ENCODE data around the gene LARGE1. TPM values are rescaled to one million over a fixed set of nuclear protein-coding genes. Genes with fewer than 3 reads are reported as not detected.

The LARGE1 gene
- total and polyA plus RNA-seq, 2 of the 13 experiments (the other 11 are each of a cell fraction or from before 2014, with no cell fraction given), result 8.4 to 11.0 TPM

- TF ChIP-seq FOXC1 (CRISPR knock-in tag; IDR thresholded peaks at IDR 0.05; ENCODE audit: borderline replicate concordance) (no peak), MEF2D (CRISPR knock-in tag; IDR thresholded peaks at IDR 0.05) (no peak), ZNF274 (CRISPR knock-in tag; IDR thresholded peaks at IDR 0.05) (no peak), ZNF660 (CRISPR knock-in tag; IDR thresholded peaks at IDR 0.05; ENCODE audit: borderline replicate concordance, low read depth) (no peak), GLI4 (CRISPR knock-in tag; IDR thresholded peaks at IDR 0.05; ENCODE audit: borderline replicate concordance) (no peak), SOX13 (IDR thresholded peaks at IDR 0.05) (no peak), SOX13 (CRISPR knock-in tag; conservative IDR thresholded peaks at IDR 0.05 in 1 of 2, IDR thresholded peaks at IDR 0.05 in 1 of 2) (no peak)
Measured at GRCh38 chr22:33476716-33477115, 443.6 kb downstream of the LARGE1 start (continued).

GRCh38 chr22:33476206-33476605 is 444.1 kb downstream of the LARGE1 start:
- FAIRE-seq, result no peak
- intact Hi-C loops (cut with micrococcal nuclease; ENCODE audit: unreplicated experiment) (loop anchor here (5.0 kb wide), 1 partner anchor 174 kb away; no protein-coding TSS in a partner anchor), in situ Hi-C loops (cut with HindIII; ENCODE audit: extremely low pct_ligation_motif_present, low pct_unique_long_range_greater_than_20kb) (no loop called here)
- peak overlapping the region; percentile 53 for H3K4me2 ChIP-seq (ENCODE audit: low read depth, low read length)
- H3K27ac ChIP-seq (ENCODE audit: extremely low read length, insufficient read depth, low read length), result no peak overlapping the region
- H3K79me2 ChIP-seq (ENCODE audit: insufficient read depth, low read length), result no peaks in the 10 kb centered on the region
- TF ChIP-seq GZF1 (CRISPR knock-in tag; IDR thresholded peaks at IDR 0.05), result no peak
- 0 out of 2 replicates have a peak, but pooled peaks have one; percentile 5 for TF ChIP-seq SAP130 (CRISPR knock-in tag; IDR thresholded peaks at IDR 0.05; ENCODE audit: low read depth)
- peak; percentile 42; the same call in 1 of the 2 replicates for TF ChIP-seq TCF7 (IDR thresholded peaks at IDR 0.05; ENCODE audit: low read depth)
- TF ChIP-seq ZNF660 (CRISPR knock-in tag; IDR thresholded peaks at IDR 0.05; ENCODE audit: borderline replicate concordance, low read depth), result no peak
- TF ChIP-seq XBP1 (CRISPR knock-in tag; IDR thresholded peaks at IDR 0.05), result no peak
- no peak for TF ChIP-seq PRDM15 (CRISPR knock-in tag; IDR thresholded peaks at IDR 0.05)
- no peak for TF ChIP-seq SOX13 (IDR thresholded peaks at IDR 0.05)
- TF ChIP-seq SOX13 (CRISPR knock-in tag; conservative IDR thresholded peaks at IDR 0.05 in 1 of 2, IDR thresholded peaks at IDR 0.05 in 1 of 2), result peak in 1 of 2 experiments; percentile 66; a peak in 2 of 4 replicates
- TF ChIP-seq SP5 (CRISPR knock-in tag; IDR thresholded peaks at IDR 0.05; ENCODE audit: borderline replicate concordance, low read depth), result peak; percentile 62; the same call in 1 of the 2 replicates
- TF ChIP-seq ZFP37 (CRISPR knock-in tag; IDR thresholded peaks at IDR 0.05; ENCODE audit: borderline replicate concordance), result no peak
- 0 out of 2 replicates have a peak, but pooled peaks have one; percentile 49 for TF ChIP-seq SOX5 (CRISPR knock-in tag; IDR thresholded peaks at IDR 0.05; ENCODE audit: borderline replicate concordance)
- no peak for TF ChIP-seq ZNF44 (CRISPR knock-in tag; IDR thresholded peaks at IDR 0.05)
- 43% methylated on average over 4 of the region's 4 CpGs for WGBS (ENCODE audit: low lambda C conversion rate)
- no peak overlapping the region for H2AFZ ChIP-seq (ENCODE audit: low read length)
- no peaks in the 10 kb centered on the region for H4K20me1 ChIP-seq (ENCODE audit: insufficient read depth, low read length)
- no peaks in the 10 kb centered on the region for H3K9me3 ChIP-seq (ENCODE audit: low read length)
- POLR2A ChIA-PET, result interaction anchor here (1.0 kb wide), 1 partner anchor 16 kb away, joined by 5 read pairs; no protein-coding TSS in a partner anchor
- H3K27me3 ChIP-seq (ENCODE audit: control insufficient read depth in 1 of 2, insufficient read depth in 2 of 2, low read length in 2 of 2), result no peaks in the 10 kb centered on the region
- ATAC-seq, result no peak
- H3K36me3 ChIP-seq (replicated peaks in 1 of 2; ENCODE audit: control insufficient read depth in 1 of 2, insufficient read depth in 2 of 2, low read length in 2 of 2), result no peaks in the 10 kb centered on the region
- BruUV-seq (replicated peaks), result no TSS peak
- no peak overlapping the region for H3K4me3 ChIP-seq (replicated peaks in 1 of 3; ENCODE audit: insufficient read depth in 1 of 3, low read depth in 2 of 3, low read length in 3 of 3)
- CTCF ChIA-PET (ENCODE audit: low intra/inter-chr PET ratio, low total read pairs), result no interaction called here
- no peak overlapping the region for H3K9ac ChIP-seq (ENCODE audit: insufficient read depth, low read depth, low read length)
- peak; percentile 58 for DNase-seq (ENCODE audit: low spot score)
- peaks cover 41% of the 10 kb centered on the region for H3K4me1 ChIP-seq (ENCODE audit: insufficient read depth, low read length)
